HepG2 (cell line): ENCODE results near the gene GNL3. TPM values are rescaled to one million over a fixed set of nuclear protein-coding genes. Genes with fewer than 3 reads are reported as not detected.

Experiments
- ATF4 ChIP-seq, 2 experiments: fragments of 450-650 bp in 1 of 2; sonication (generic) in 1 of 2; formaldehyde crosslinking; IDR thresholded peaks; 2 replicates each; pipeline versions ENCODE4 v1.5.0 to v1.8.0; 2020 to 2022; ENCODE audit warnings: mild to moderate bottlenecking in 1 of 2, missing genetic modification reagents in 1 of 2
- MZF1 ChIP-seq: sonication (generic); formaldehyde crosslinking; IDR thresholded peaks from 2 replicates; pipeline ENCODE4 v1.8.1; 2023; ENCODE audit warnings: mild to moderate bottlenecking, missing genetic modification reagents, borderline replicate concordance
- NCOR1 ChIP-seq: fragments of 200-600 bp; sonication (generic); IDR thresholded peaks from 2 replicates; pipeline ENCODE4 v1.7.0; 2017; ENCODE audit warnings: antibody characterized with exemption, low read length, borderline replicate concordance
- NR2F2 ChIP-seq: IDR thresholded peaks from 2 replicates; pipeline ENCODE4 v1.6.1; 2012; ENCODE audit warnings: low read depth, inconsistent platforms, borderline replicate concordance
- PLRG1 ChIP-seq: fragments of 450-650 bp; conservative IDR thresholded peaks from 2 replicates; pipeline ENCODE4 v1.6.1; 2016
- PRDM4 ChIP-seq: sonication (generic); formaldehyde crosslinking; IDR thresholded peaks from 2 replicates; pipeline ENCODE4 v1.9.0; 2021; ENCODE audit warnings: missing genetic modification reagents, borderline replicate concordance
- RAD21 ChIP-seq: fragments of 450-650 bp; formaldehyde crosslinking; IDR thresholded peaks from 2 replicates; pipeline ENCODE4 v1.5.0; 2020; ENCODE audit warnings: mild to moderate bottlenecking
- SOX6 ChIP-seq, 2 experiments: fragments of 450-650 bp in 1 of 2; sonication (generic) in 1 of 2; formaldehyde crosslinking in 1 of 2; IDR thresholded peaks; 2 replicates each; pipeline versions ENCODE4 v1.4.0 to v1.6.1; 2017 to 2020; ENCODE audit warnings: antibody characterized with exemption in 1 of 2, mild to moderate bottlenecking in 1 of 2, missing genetic modification reagents in 1 of 2
- SRSF9 ChIP-seq: fragments of 200-400 bp; formaldehyde crosslinking; IDR thresholded peaks from 2 replicates; pipeline ENCODE4 v1.6.1; 2018; ENCODE audit warnings: borderline replicate concordance, mild to moderate bottlenecking, low read depth, low read length; ENCODE audit not compliant: insufficient read depth, poor library complexity, severe bottlenecking
- USF2 ChIP-seq, 2 experiments: sonication (generic) in 1 of 2; formaldehyde crosslinking in 1 of 2; IDR thresholded peaks; 2 replicates each; pipeline versions ENCODE4 v1.5.1 to v1.6.1; 2011 to 2020; ENCODE audit warnings: borderline replicate concordance in 1 of 2, low read depth in 1 of 2, low read length in 1 of 2, mild to moderate bottlenecking in 1 of 2, missing genetic modification reagents in 1 of 2, moderate library complexity in 1 of 2
- ZNF567 ChIP-seq: sonication (generic); formaldehyde crosslinking; IDR thresholded peaks from 2 replicates; pipeline ENCODE4 v1.8.1; 2023; ENCODE audit warnings: mild to moderate bottlenecking, missing genetic modification reagents, borderline replicate concordance
- ZNF598 ChIP-seq: sonication (generic); formaldehyde crosslinking; IDR thresholded peaks from 2 replicates; pipeline ENCODE4 v1.5.1; 2020; ENCODE audit warnings: mild to moderate bottlenecking, missing genetic modification reagents, borderline replicate concordance
- ZNF737 ChIP-seq: sonication (generic); formaldehyde crosslinking; IDR thresholded peaks from 2 replicates; pipeline ENCODE4 v1.5.0; 2020; ENCODE audit warnings: missing genetic modification reagents, mild to moderate bottlenecking, borderline replicate concordance
- ZNF788 ChIP-seq: sonication (generic); formaldehyde crosslinking; IDR thresholded peaks from 2 replicates; pipeline ENCODE4 v1.5.0; 2020; ENCODE audit warnings: mild to moderate bottlenecking, missing genetic modification reagents, borderline replicate concordance
- polyA plus RNA-seq, 8 experiments: library from polyadenylated mRNA; depleted of rRNA in 3 of 8; stranded (reverse) in 7 of 8; unstranded in 1 of 8; fragments of >200 nt; fragmentation: Illumina TruSeq in 4 of 8; extraction: Trizol in 4 of 8; gene quantifications; 2 replicates each; pipeline versions ENCODE4 v1.2.1 to v1.2.3, GENCODE V29; 2011 to 2016; ENCODE audit warnings: low read depth in 4 of 8, missing spikeins in 1 of 8, mixed read lengths in 1 of 8; ENCODE audit not compliant: insufficient read depth in 1 of 8
- total RNA-seq, 5 experiments: library from RNA; depleted of rRNA; stranded (reverse); fragments of >200 nt; fragmentation: Illumina TruSeq; extraction: Trizol; gene quantifications; 2 replicates each; pipeline ENCODE4 v1.2.3, GENCODE V29; 2016; ENCODE audit warnings: low read depth in 1 of 5
- TF ChIP-seq, protein P1 (sequence below): sonication (generic); formaldehyde crosslinking; IDR thresholded peaks from 2 replicates; pipeline ENCODE4 v1.4.0; 2020; ENCODE audit warnings: missing genetic modification reagents

GNL3 gene
- total and polyA plus RNA-seq, 2 of the 13 experiments (the other 11 are each of a cell fraction or from before 2014, with no cell fraction given): 129 to 257 TPM

DNA sequence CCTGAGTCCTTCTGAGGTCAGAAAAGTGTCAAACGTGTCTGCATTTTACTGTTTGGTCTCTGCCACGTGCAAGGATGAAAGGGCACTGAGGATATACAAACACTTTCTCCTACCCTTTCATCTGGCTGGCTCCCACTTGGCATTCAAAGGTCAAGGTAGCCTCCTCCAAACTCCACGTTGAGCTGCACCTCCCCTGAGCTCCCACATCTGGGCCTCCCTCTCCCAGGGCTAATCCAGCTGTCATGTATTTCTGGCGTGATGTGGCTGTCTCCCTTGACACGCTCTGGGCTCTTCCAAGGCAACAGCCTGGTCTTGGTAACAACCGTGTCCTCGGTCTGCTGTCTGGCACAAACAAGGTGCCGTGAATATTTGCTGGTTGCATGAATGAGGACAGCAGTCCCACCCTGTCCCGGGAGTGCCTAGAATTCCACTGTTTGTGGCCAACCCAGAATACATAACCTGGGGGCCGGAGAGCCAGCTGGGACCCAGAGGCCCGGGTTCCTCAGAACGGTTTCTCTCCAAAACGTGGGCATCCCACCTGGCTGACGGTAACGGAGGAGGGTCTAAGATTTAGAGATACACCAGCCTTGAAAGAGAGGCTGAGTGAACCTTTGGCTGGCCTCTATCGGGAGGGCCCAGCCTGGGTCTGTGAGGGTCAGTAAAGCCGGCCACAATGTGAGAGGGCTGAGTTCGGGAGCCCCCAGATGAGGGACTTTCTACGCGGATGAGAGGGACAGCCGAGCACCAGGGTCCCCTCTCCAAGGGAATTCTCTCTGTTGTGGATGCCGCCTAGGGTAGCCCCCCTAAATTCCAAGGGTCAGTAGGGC, 19.0 kb downstream of the GNL3 start (continued):
- TF ChIP-seq MZF1 (CRISPR knock-in tag) (no peak), ZNF567 (CRISPR knock-in tag) (no peak), RAD21 (CRISPR knock-in tag) (no peak), NR2F2 (peak; percentile 94), USF2 (IDR thresholded peaks at IDR 0.05; ENCODE audit: low read depth, low read length) (no peak), USF2 (CRISPR knock-in tag; IDR thresholded peaks at IDR 0.05; ENCODE audit: borderline replicate concordance) (no peak), ZNF598 (CRISPR knock-in tag) (no peak), SRSF9 (no peak), NCOR1 (peak; percentile 89; the same call in 1 of the 2 replicates), SOX6 (IDR thresholded peaks at IDR 0.05) (no peak), SOX6 (CRISPR knock-in tag; IDR thresholded peaks at IDR 0.05) (peak; percentile 93), ATF4 (CRISPR knock-in tag; IDR thresholded peaks at IDR 0.05) (peak in 1 of 2 experiments; percentile 38; a peak in 1 of 4 replicates), ZNF788 (CRISPR knock-in tag) (peak; percentile 77; the same call in 1 of the 2 replicates), ZNF737 (CRISPR knock-in tag) (no peak), PRDM4 (no peak), PLRG1 (no peak)
- TF ChIP-seq, protein P1, sequence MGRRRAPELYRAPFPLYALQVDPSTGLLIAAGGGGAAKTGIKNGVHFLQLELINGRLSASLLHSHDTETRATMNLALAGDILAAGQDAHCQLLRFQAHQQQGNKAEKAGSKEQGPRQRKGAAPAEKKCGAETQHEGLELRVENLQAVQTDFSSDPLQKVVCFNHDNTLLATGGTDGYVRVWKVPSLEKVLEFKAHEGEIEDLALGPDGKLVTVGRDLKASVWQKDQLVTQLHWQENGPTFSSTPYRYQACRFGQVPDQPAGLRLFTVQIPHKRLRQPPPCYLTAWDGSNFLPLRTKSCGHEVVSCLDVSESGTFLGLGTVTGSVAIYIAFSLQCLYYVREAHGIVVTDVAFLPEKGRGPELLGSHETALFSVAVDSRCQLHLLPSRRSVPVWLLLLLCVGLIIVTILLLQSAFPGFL (CRISPR knock-in tag): no peak
